ENCODE results near the gene HSPB1. TPM values are rescaled to one million over a fixed set of nuclear protein-coding genes. Genes with fewer than 3 reads are reported as not detected.
A peak's percentile ranks its signal among the peaks of the same experiment; 100 is the strongest.

The HSPB1 gene
- total and polyA plus RNA-seq, 2 of the 13 experiments (the other 11 are each of a cell fraction or from before 2014, with no cell fraction given): 21.0 to 38.6 TPM

DNA sequence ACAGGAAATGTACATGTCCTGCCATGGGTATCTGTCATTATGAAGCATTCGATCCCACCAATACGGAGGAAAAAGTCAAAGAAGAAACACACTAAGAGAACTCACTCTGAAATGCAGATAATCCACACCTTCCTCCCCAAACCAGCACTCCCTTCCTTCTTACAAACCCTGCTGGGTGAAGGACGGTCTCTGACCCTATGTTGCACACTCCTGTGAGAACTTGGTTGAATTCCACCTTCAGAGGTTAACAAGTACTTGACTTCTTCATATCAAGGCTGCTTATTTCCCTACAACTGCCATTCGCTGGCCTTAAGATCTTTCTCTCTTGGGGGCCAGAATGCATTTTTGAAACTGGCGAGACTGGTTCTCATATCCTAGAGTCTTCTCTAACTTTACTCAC, 39.7 kb downstream of the HSPB1 start:
- H3K9ac ChIP-seq (ENCODE audit: insufficient read depth, low read depth, low read length): no peak overlapping the region
- DNase-seq (ENCODE audit: low spot score): no peak
- no peak overlapping the region for H3K4me2 ChIP-seq (ENCODE audit: low read depth, low read length)
- TF ChIP-seq RBM22 (optimal IDR thresholded peaks at IDR 0.05; ENCODE audit: low read length): peak; percentile 39
- TF ChIP-seq, protein P1, sequence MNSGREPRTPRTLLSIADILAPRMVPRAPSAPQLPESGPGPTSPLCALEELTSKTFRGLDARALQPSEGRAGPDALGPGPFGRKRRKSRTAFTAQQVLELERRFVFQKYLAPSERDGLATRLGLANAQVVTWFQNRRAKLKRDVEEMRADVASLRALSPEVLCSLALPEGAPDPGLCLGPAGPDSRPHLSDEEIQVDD (CRISPR knock-in tag; IDR thresholded peaks at IDR 0.05; ENCODE audit: borderline replicate concordance): no peak
- H3K4me1 ChIP-seq (ENCODE audit: insufficient read depth, low read length): peaks cover 58% of the 10 kb centered on the region
- H3K27ac ChIP-seq (ENCODE audit: extremely low read length, insufficient read depth, low read length): no peak overlapping the region
- H3K27me3 ChIP-seq (ENCODE audit: control insufficient read depth in 1 of 2, insufficient read depth in 2 of 2, low read length in 2 of 2): no peaks in the 10 kb centered on the region
- in situ Hi-C loops (cut with HindIII; ENCODE audit: extremely low pct_ligation_motif_present, low pct_unique_long_range_greater_than_20kb) (no loop called here), intact Hi-C loops (cut with micrococcal nuclease; ENCODE audit: unreplicated experiment) (no loop called here)
- peaks cover 24 to 35% of the 10 kb centered on the region in 2 experiments for H3K36me3 ChIP-seq (replicated peaks in 1 of 2; ENCODE audit: control insufficient read depth in 1 of 2, insufficient read depth in 2 of 2, low read length in 2 of 2)
- H3K79me2 ChIP-seq (ENCODE audit: insufficient read depth, low read length): peaks cover 88% of the 10 kb centered on the region
- ChIA-PET POLR2A (no interaction called here), CTCF (ENCODE audit: low intra/inter-chr PET ratio, low total read pairs) (no interaction called here)
- H3K9me3 ChIP-seq (ENCODE audit: low read length): no peaks in the 10 kb centered on the region
- 99% methylated on average over 5 of the region's 5 CpGs for WGBS (ENCODE audit: low lambda C conversion rate)
- no peak for ATAC-seq
- H4K20me1 ChIP-seq (ENCODE audit: insufficient read depth, low read length): peaks cover 41% of the 10 kb centered on the region
- no peak overlapping the region for H3K4me3 ChIP-seq (replicated peaks in 1 of 3; ENCODE audit: insufficient read depth in 1 of 3, low read depth in 2 of 3, low read length in 3 of 3)
- no peak for FAIRE-seq
- no TSS peak for BruUV-seq (replicated peaks)
- no peak overlapping the region for H2AFZ ChIP-seq (ENCODE audit: low read length)

DNA sequence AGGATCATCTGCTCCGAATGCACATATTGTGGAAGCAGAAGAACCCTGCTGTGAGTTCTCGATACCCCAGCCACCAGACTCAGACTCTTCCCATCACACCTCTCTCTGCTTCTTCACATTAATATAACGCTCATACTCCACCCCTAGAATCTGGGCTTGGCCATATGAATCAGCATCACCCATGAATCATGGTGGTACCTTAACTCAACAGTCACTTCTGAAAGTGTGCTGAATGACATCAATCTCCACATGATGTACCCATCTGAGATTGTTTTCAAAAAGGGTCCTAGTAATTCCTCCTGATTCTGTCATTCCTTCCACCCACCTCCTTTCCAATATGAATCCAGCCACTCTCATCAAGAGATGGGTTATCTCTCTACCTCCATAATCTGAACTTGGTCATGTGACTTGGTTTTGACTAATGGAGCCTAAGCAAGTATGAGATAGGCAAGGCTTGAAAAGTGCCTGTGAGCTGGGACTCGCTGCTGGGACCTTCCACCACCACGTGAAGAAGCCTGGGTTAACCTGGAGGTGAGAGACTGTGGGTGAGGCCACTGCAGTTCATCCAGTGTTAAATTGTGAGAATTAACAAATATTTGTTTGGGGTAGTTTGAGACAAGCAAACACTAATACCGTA, 40.9 kb downstream of the HSPB1 start:
- H3K9ac ChIP-seq (ENCODE audit: insufficient read depth, low read depth, low read length): no peak overlapping the region
- intact Hi-C loops (cut with micrococcal nuclease; ENCODE audit: unreplicated experiment) (no loop called here), in situ Hi-C loops (cut with HindIII; ENCODE audit: extremely low pct_ligation_motif_present, low pct_unique_long_range_greater_than_20kb) (no loop called here)
- FAIRE-seq: no peak
- peaks cover 66% of the 10 kb centered on the region for H3K4me1 ChIP-seq (ENCODE audit: insufficient read depth, low read length)
- H4K20me1 ChIP-seq (ENCODE audit: insufficient read depth, low read length): peaks cover 37% of the 10 kb centered on the region
- peaks cover 23 to 41% of the 10 kb centered on the region in 2 experiments for H3K36me3 ChIP-seq (replicated peaks in 1 of 2; ENCODE audit: control insufficient read depth in 1 of 2, insufficient read depth in 2 of 2, low read length in 2 of 2)
- H2AFZ ChIP-seq (ENCODE audit: low read length): no peak overlapping the region
- H3K9me3 ChIP-seq (ENCODE audit: low read length): no peaks in the 10 kb centered on the region
- WGBS (ENCODE audit: low lambda C conversion rate): 80% methylated on average over 6 of the region's 6 CpGs
- POLR2A ChIA-PET: interaction anchor here (0.6 kb wide), 1 partner anchor 15 kb away, joined by 6 read pairs; the partner anchor contains the start of gene YWHAG
- H3K4me2 ChIP-seq (ENCODE audit: low read depth, low read length): no peak overlapping the region
- CTCF ChIA-PET (ENCODE audit: low intra/inter-chr PET ratio, low total read pairs): no interaction called here
- ATAC-seq: peak; percentile 52
- H3K27me3 ChIP-seq (ENCODE audit: control insufficient read depth in 1 of 2, insufficient read depth in 2 of 2, low read length in 2 of 2): no peaks in the 10 kb centered on the region
- H3K79me2 ChIP-seq (ENCODE audit: insufficient read depth, low read length): peaks cover 84% of the 10 kb centered on the region
- no peak overlapping the region for H3K4me3 ChIP-seq (replicated peaks in 1 of 3; ENCODE audit: insufficient read depth in 1 of 3, low read depth in 2 of 3, low read length in 3 of 3)
- BruUV-seq (replicated peaks): no TSS peak
- TF ChIP-seq POLR2AphosphoS2 (IDR thresholded peaks at IDR 0.05; ENCODE audit: low read depth, low read length): 0 out of 2 replicates have a peak, but pooled peaks have one; percentile 44
- TF ChIP-seq ZNF609 (CRISPR knock-in tag; IDR thresholded peaks at IDR 0.05; ENCODE audit: borderline replicate concordance): peak; percentile 46; the same call in 1 of the 2 replicates
- TF ChIP-seq XBP1 (CRISPR knock-in tag; IDR thresholded peaks at IDR 0.05): no peak
- TF ChIP-seq ZNF580 (CRISPR knock-in tag; IDR thresholded peaks at IDR 0.05; ENCODE audit: borderline replicate concordance, low read depth): no peak
- TF ChIP-seq, protein P2, sequence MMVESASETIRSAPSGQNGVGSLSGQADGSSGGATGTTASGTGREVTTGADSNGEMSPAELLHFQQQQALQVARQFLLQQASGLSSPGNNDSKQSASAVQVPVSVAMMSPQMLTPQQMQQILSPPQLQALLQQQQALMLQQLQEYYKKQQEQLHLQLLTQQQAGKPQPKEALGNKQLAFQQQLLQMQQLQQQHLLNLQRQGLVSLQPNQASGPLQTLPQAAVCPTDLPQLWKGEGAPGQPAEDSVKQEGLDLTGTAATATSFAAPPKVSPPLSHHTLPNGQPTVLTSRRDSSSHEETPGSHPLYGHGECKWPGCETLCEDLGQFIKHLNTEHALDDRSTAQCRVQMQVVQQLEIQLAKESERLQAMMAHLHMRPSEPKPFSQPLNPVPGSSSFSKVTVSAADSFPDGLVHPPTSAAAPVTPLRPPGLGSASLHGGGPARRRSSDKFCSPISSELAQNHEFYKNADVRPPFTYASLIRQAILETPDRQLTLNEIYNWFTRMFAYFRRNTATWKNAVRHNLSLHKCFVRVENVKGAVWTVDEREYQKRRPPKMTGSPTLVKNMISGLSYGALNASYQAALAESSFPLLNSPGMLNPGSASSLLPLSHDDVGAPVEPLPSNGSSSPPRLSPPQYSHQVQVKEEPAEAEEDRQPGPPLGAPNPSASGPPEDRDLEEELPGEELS (CRISPR knock-in tag; IDR thresholded peaks at IDR 0.05): 0 out of 2 replicates have a peak, but pooled peaks have one; percentile 24
- DNase-seq (ENCODE audit: low spot score): no peak
- peak overlapping the region; percentile 58 for H3K27ac ChIP-seq (ENCODE audit: extremely low read length, insufficient read depth, low read length)

Measured in HepG2 (cell line).